ENCODE results near the gene SIPA1L3.

Gene SIPA1L3

DNA sequence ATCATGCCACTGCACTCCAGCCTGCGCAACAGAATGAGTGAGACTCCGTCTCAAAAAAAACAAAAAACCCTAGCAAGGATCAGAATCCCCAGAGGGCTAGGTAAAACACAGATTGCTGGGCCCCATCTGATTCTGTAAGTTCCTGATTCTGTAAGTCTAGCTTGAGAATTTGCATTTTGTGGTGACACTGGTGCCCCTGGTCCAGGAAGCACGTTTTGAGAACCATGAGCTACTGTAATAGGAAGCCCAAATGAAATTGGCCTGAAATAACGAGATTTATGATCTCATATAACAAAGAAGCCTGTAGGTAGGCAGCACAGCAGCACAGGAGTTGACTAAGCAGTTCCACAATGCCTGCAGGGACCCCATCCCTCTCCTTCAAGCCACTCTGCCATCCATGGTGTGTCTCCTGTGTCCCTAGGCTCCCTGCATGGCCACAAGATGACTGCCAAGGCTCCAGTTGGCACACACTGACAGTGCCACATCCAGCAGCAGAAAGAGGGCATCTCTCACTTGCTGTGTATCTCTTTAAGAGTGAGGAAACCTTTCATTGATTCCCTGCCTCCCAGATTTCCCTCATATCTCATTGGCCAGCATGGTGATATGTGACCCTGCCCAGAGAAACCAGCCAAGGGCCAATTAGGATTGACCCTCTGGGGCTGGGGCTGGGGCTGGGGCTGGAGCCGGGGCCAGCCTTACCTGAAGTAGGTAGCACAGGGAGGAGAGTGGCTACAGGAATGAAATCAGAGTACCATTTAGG is 21.7 kb downstream of the SIPA1L3 start:
- Histone ChIP-seq H3K36me3 (ENCODE audit: insufficient read depth, low read length) (peaks cover 7% of the 10 kb centered on the region), H3K4me1 (ENCODE audit: insufficient read depth, low read length, severe bottlenecking) (peaks cover 97% of the 10 kb centered on the region), H3K79me2 (ENCODE audit: insufficient read depth, low read length) (0 out of 2 replicates have a peak, but pooled peaks cover 7% of the 10 kb centered on the region), H3K27me3 (ENCODE audit: insufficient read depth, low read length) (no peaks in the 10 kb centered on the region), H2AFZ (ENCODE audit: low read length) (no peak overlapping the region), H3K4me3 (ENCODE audit: low read depth, low read length, poor library complexity, severe bottlenecking) (peak overlapping the region; percentile 52), H3K9ac (ENCODE audit: low read length) (peak overlapping the region; percentile 78), H3K27ac (ENCODE audit: low read depth, low read length, poor library complexity, severe bottlenecking) (peak overlapping the region; percentile 100), H4K20me1 (ENCODE audit: insufficient read depth, low read length) (no peaks in the 10 kb centered on the region), H3K9me2 (ENCODE audit: low read depth, low read length) (no peaks in the 10 kb centered on the region), H3F3A (ENCODE audit: insufficient read depth, low read length) (no peaks in the 10 kb centered on the region; the same call in 1 of the 2 replicates), H3K9me3 (ENCODE audit: low read length) (no peaks in the 10 kb centered on the region), H3K4me2 (ENCODE audit: low read length) (peak overlapping the region; percentile 75)
- no peak for TF ChIP-seq EZH2 (IDR thresholded peaks at IDR 0.05; ENCODE audit: borderline replicate concordance, low read length)
- TF ChIP-seq CTCF (IDR thresholded peaks at IDR 0.05; ENCODE audit: low read length): no peak; the same call in 1 of the 2 replicates

DNA sequence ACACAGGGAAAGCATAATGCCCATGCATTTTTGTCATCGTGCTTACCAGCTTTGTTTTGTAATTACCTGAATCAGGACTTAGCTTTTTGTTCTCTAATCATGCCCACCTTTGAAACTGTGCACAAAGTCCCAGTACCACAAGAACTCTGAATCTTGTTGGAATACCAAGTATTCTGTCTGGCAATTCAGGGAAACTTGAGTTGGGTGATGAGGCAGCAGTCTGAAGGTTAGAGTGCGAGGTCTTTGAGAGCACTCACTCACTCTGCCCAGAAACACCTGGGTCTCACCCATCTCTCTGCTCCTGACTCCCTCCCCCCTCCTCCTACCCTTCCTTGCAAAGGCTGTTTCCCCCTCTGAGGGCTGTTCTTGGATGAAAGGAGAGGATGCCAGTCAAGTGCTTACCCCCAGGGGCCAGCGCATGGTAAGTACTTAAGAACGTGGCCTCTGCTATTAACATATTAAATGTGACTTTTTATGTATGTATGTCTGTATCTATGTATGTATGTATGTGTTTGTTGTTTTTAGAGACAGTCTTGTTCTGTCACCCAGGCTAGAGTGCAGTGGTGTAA is 22.4 kb downstream of the SIPA1L3 start:
- Histone ChIP-seq H3K9me3 (ENCODE audit: low read length) (no peaks in the 10 kb centered on the region), H3K9ac (ENCODE audit: low read length) (peak overlapping the region; percentile 78), H3K4me2 (ENCODE audit: low read length) (peak overlapping the region; percentile 75), H3K27ac (ENCODE audit: low read depth, low read length, poor library complexity, severe bottlenecking) (peak overlapping the region; percentile 100), H3K79me2 (ENCODE audit: insufficient read depth, low read length) (0 out of 2 replicates have a peak, but pooled peaks cover 7% of the 10 kb centered on the region), H3F3A (ENCODE audit: insufficient read depth, low read length) (no peaks in the 10 kb centered on the region; the same call in 1 of the 2 replicates), H3K27me3 (ENCODE audit: insufficient read depth, low read length) (no peaks in the 10 kb centered on the region), H3K9me2 (ENCODE audit: low read depth, low read length) (no peaks in the 10 kb centered on the region), H4K20me1 (ENCODE audit: insufficient read depth, low read length) (no peaks in the 10 kb centered on the region), H3K36me3 (ENCODE audit: insufficient read depth, low read length) (peaks cover 14% of the 10 kb centered on the region), H3K4me1 (ENCODE audit: insufficient read depth, low read length, severe bottlenecking) (peaks cover 90% of the 10 kb centered on the region), H3K4me3 (ENCODE audit: low read depth, low read length, poor library complexity, severe bottlenecking) (peak overlapping the region; percentile 52), H2AFZ (ENCODE audit: low read length) (no peak overlapping the region)
- TF ChIP-seq EZH2 (IDR thresholded peaks at IDR 0.05; ENCODE audit: borderline replicate concordance, low read length) (no peak), CTCF (IDR thresholded peaks at IDR 0.05; ENCODE audit: low read length) (no peak)

DNA sequence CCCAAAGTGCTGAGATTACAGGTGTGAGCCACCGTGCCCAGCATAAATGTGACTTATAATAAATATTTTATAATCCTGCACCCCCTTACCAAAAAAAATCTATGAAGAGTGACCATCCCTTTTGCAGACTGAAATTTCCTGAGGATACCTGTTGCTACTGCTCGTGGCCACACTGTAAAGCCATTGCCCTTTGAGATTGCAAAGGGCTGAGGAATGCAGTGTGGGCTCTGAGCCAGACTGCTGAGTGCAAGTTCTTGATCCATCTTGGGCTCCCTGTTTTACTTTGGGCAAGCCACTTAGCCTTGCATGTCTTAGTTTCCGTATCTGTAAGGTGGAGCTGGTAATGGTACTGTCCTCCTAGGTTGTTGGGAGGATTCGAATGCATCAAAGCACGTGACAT is 23.4 kb downstream of the SIPA1L3 start:
- no peak overlapping the region for H3K9ac ChIP-seq (ENCODE audit: low read length)
- H2AFZ ChIP-seq (ENCODE audit: low read length): no peak overlapping the region
- H3K36me3 ChIP-seq (ENCODE audit: insufficient read depth, low read length): peaks cover 23% of the 10 kb centered on the region
- H4K20me1 ChIP-seq (ENCODE audit: insufficient read depth, low read length): no peaks in the 10 kb centered on the region
- no peak overlapping the region for H3K4me2 ChIP-seq (ENCODE audit: low read length)
- H3K27me3 ChIP-seq (ENCODE audit: insufficient read depth, low read length): no peaks in the 10 kb centered on the region
- H3K4me1 ChIP-seq (ENCODE audit: insufficient read depth, low read length, severe bottlenecking): peaks cover 80% of the 10 kb centered on the region
- no peak overlapping the region for H3K4me3 ChIP-seq (ENCODE audit: low read depth, low read length, poor library complexity, severe bottlenecking)
- H3K9me2 ChIP-seq (ENCODE audit: low read depth, low read length): no peaks in the 10 kb centered on the region
- TF ChIP-seq EZH2 (IDR thresholded peaks at IDR 0.05; ENCODE audit: borderline replicate concordance, low read length) (no peak), CTCF (IDR thresholded peaks at IDR 0.05; ENCODE audit: low read length) (no peak)
- H3K9me3 ChIP-seq (ENCODE audit: low read length): peaks cover 3% of the 10 kb centered on the region
- no peaks in the 10 kb centered on the region; the same call in 1 of the 2 replicates for H3F3A ChIP-seq (ENCODE audit: insufficient read depth, low read length)
- H3K27ac ChIP-seq (ENCODE audit: low read depth, low read length, poor library complexity, severe bottlenecking): peak overlapping the region; percentile 93
- 0 out of 2 replicates have a peak, but pooled peaks cover 8% of the 10 kb centered on the region for H3K79me2 ChIP-seq (ENCODE audit: insufficient read depth, low read length)

Data from OCI-LY1 (cell line).